Fibroblast of pulmonary artery (primary cell): ENCODE data around the gene ANKRD34C.

ENCODE experiments used
- DNase-seq: peaks from one replicate; pipeline ENCODE4 v3.0.0-alpha.2; 2010; ENCODE audit warnings: low read depth
- H3K4me3 ChIP-seq: replicated peaks from 2 replicates; pipeline ENCODE4 v1.5.1; 2011; ENCODE audit warnings: low read depth, mild to moderate bottlenecking, control low read depth, low read length, moderate library complexity
- CTCF ChIP-seq: IDR thresholded peaks from 2 replicates; pipeline ENCODE4 v1.5.1; 2011; ENCODE audit warnings: mild to moderate bottlenecking, control low read depth, low read length, inconsistent platforms; ENCODE audit errors: missing control alignments

Gene ANKRD34C

GRCh38 chr15:79321876-79322275 is 39.4 kb downstream of the ANKRD34C start:
- TF ChIP-seq CTCF: no peak
- DNase-seq: no peak
- no peak overlapping the region for H3K4me3 ChIP-seq

GRCh38 chr15:79322306-79322705 is 39.8 kb downstream of the ANKRD34C start:
- no peak for TF ChIP-seq CTCF
- no peak overlapping the region for H3K4me3 ChIP-seq
- no peak for DNase-seq

GRCh38 chr15:79322945-79323344 is 40.4 kb downstream of the ANKRD34C start:
- no peak for TF ChIP-seq CTCF
- no peak for DNase-seq
- H3K4me3 ChIP-seq: no peak overlapping the region

GRCh38 chr15:79329171-79329611 is 46.7 kb downstream of the ANKRD34C start:
- DNase-seq: peak; percentile 91
- no peak for TF ChIP-seq CTCF
- no peak overlapping the region for H3K4me3 ChIP-seq
